DMS 273 (cell line): Measurements from ENCODE around the gene CRACDL.

Source experiments
- DNase-seq: peaks from one replicate; lab custom pipeline; 2025; ENCODE audit not compliant: unreplicated experiment; lab: John Stamatoyannopoulos, UW

The CRACDL gene

GRCh38 chr2:98866033-98866432 is 70.0 kb downstream of the CRACDL start:
- DNase-seq, result no peak

- DNase-seq, result no peak
These were observed 74.4 kb downstream of the CRACDL start for GRCh38 chr2:98861601-98862000.

GRCh38 chr2:98859323-98859722 is 76.7 kb downstream of the CRACDL start:
- DNase-seq, result no peak

- DNase-seq, result no peak
These were observed 79.0 kb downstream of the CRACDL start for GRCh38 chr2:98857001-98857400.

GRCh38 chr2:98854682-98855081 is 81.3 kb downstream of the CRACDL start:
- no peak for DNase-seq

GRCh38 chr2:98852932-98853331 is 83.1 kb downstream of the CRACDL start:
- no peak for DNase-seq

- no peak for DNase-seq
These were observed 86.0 kb downstream of the CRACDL start for GRCh38 chr2:98850074-98850473.

GRCh38 chr2:98849113-98849512 is 86.9 kb downstream of the CRACDL start:
- no peak for DNase-seq

- no peak for DNase-seq
These were observed 88.2 kb downstream of the CRACDL start for GRCh38 chr2:98847853-98848252.

GRCh38 chr2:98846041-98846440 is 90.0 kb downstream of the CRACDL start:
- DNase-seq, result no peak

GRCh38 chr2:98842136-98842535 is 93.9 kb downstream of the CRACDL start:
- DNase-seq, result no peak

- DNase-seq, result no peak
These were observed 96.7 kb downstream of the CRACDL start for GRCh38 chr2:98839292-98839691.

- no peak for DNase-seq
These were observed 100.1 kb downstream of the CRACDL start for GRCh38 chr2:98835831-98836385.

GRCh38 chr2:98833917-98834263 is 102.1 kb downstream of the CRACDL start:
- DNase-seq, result no peak

- no peak for DNase-seq
These were observed 102.7 kb downstream of the CRACDL start for GRCh38 chr2:98833172-98833916.

GRCh38 chr2:98832172-98832571 is 103.9 kb downstream of the CRACDL start:
- no peak for DNase-seq

GRCh38 chr2:98830571-98831145 is 105.4 kb downstream of the CRACDL start:
- DNase-seq, result no peak

GRCh38 chr2:98829581-98830270 is 106.3 kb downstream of the CRACDL start:
- no peak for DNase-seq

- DNase-seq, result no peak
These were observed 107.1 kb downstream of the CRACDL start for GRCh38 chr2:98828793-98829371.

GRCh38 chr2:98828369-98828744 is 107.7 kb downstream of the CRACDL start:
- DNase-seq, result no peak

GRCh38 chr2:98827625-98828368 is 108.2 kb downstream of the CRACDL start:
- DNase-seq, result no peak
